Skeletal muscle tissue (tissue), 4 donors: ENCODE data around the gene SDK1. TPM values are rescaled to one million over a fixed set of nuclear protein-coding genes. Genes with fewer than 3 reads are reported as not detected.

Experiments
- H3K27ac ChIP-seq: one replicate; pipeline ENCODE4 v1.7.0; 2013; ENCODE audit warnings: mild to moderate bottlenecking, low read depth, low read length, inconsistent platforms
- H3K27me3 ChIP-seq, 3 donors: one replicate each; pipeline ENCODE4 v1.7.0; 2013; ENCODE audit warnings: low read length in 3 of 3; ENCODE audit not compliant: control insufficient read depth in 3 of 3, insufficient read depth in 3 of 3
- H3K36me3 ChIP-seq, 3 donors: one replicate each; pipeline ENCODE4 v1.7.0; 2013; ENCODE audit warnings: low read length in 3 of 3; ENCODE audit not compliant: control insufficient read depth in 3 of 3, insufficient read depth in 3 of 3
- H3K4me1 ChIP-seq, 3 donors: one replicate each; pipeline ENCODE4 v1.7.0; 2013; ENCODE audit warnings: low read length in 3 of 3, mild to moderate bottlenecking in 3 of 3; ENCODE audit not compliant: control insufficient read depth in 3 of 3, insufficient read depth in 3 of 3
- H3K4me3 ChIP-seq, 3 donors: one replicate each; pipeline ENCODE4 v1.7.0; 2013; ENCODE audit warnings: low read length in 3 of 3
- H3K9ac ChIP-seq, 3 donors: one replicate each; pipeline ENCODE4 v1.7.0; 2013; ENCODE audit warnings: low read length in 3 of 3, mild to moderate bottlenecking in 3 of 3, moderate library complexity in 2 of 3, low read depth in 1 of 3
- H3K9me3 ChIP-seq, 3 donors: one replicate each; pipeline ENCODE4 v1.7.0; 2013; ENCODE audit warnings: low read length in 3 of 3; ENCODE audit not compliant: control insufficient read depth in 3 of 3
- total RNA-seq: library from RNA; depleted of rRNA; stranded (reverse); fragments of >200 nt; gene quantifications from one replicate; pipeline ENCODE4 v1.2.3, GENCODE V29; 2014
- donor health status: Osteomylitis.

Gene SDK1
- total RNA-seq, 1 donor from 2014 or later = 3.7 TPM

DNA sequence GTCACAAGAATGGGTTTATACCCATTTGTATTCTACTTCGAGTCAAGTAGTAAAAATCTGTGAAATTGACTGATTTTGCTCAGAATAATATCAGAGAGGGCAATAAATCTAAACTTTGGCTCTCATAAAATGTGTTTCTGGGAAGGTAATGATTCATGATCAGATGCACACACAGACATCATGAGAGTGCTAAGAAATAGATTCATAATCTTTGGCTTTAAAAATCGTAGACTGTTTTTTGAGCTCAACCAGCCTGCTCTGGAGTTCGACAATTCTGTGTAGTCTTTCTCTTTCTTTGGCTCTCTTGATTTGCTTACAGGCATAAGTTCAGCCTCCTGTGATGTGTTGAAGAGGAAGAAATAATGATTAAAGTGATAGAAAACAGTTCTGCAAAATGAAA, 494.7 kb downstream of the SDK1 start:
- H3K27ac ChIP-seq = no peak overlapping the region
- no peaks in the 10 kb centered on the region for H3K36me3 ChIP-seq
- no peaks in the 10 kb centered on the region for H3K27me3 ChIP-seq
- H3K4me3 ChIP-seq = no peak overlapping the region
- no peaks in the 10 kb centered on the region for H3K9me3 ChIP-seq
- peaks cover 2 to 5% (median 4%) of the 10 kb centered on the region in 3 donors for H3K4me1 ChIP-seq
- H3K9ac ChIP-seq = no peak overlapping the region

- Histone ChIP-seq H3K9me3 (no peaks in the 10 kb centered on the region), H3K9ac (no peak overlapping the region), H3K27me3 (no peaks in the 10 kb centered on the region)
Measured at GRCh38 chr7:3805151-3805550, 504.1 kb downstream of the SDK1 start.

DNA sequence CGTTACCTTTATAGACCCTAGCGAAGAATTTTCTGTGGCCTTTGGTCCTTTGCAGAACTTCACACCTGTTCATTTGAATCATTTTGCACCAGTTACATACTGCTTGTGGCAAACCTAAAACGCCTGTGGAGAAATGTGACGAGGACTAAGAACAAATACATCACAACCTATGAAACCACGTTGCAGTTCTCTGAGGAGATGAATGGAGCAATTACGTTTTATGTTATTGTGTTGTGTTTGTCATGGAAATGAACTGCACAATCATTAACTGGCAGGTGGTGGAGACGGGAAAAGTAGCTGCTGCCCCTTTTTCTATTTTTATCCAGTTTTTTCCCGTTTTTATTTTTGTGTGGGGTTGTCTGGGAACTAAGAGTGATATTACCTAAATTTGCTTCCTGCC, 505.5 kb downstream of the SDK1 start:
- no peaks in the 10 kb centered on the region for H3K36me3 ChIP-seq
- no peaks in the 10 kb centered on the region for H3K27me3 ChIP-seq
- H3K4me1 ChIP-seq = peaks cover 4 to 11% (median 9%) of the 10 kb centered on the region in 3 donors
- no peak overlapping the region for H3K4me3 ChIP-seq
- no peak overlapping the region for H3K27ac ChIP-seq
- H3K9me3 ChIP-seq = no peaks in the 10 kb centered on the region
- H3K9ac ChIP-seq = no peak overlapping the region

More at GRCh38 chr7:3805151-3805550, 504.1 kb downstream of the SDK1 start:
- Histone ChIP-seq H3K36me3 (no peaks in the 10 kb centered on the region), H3K4me3 (no peak overlapping the region), H3K27ac (no peak overlapping the region), H3K4me1 (peaks cover 4 to 11% (median 9%) of the 10 kb centered on the region in 3 donors)

DNA sequence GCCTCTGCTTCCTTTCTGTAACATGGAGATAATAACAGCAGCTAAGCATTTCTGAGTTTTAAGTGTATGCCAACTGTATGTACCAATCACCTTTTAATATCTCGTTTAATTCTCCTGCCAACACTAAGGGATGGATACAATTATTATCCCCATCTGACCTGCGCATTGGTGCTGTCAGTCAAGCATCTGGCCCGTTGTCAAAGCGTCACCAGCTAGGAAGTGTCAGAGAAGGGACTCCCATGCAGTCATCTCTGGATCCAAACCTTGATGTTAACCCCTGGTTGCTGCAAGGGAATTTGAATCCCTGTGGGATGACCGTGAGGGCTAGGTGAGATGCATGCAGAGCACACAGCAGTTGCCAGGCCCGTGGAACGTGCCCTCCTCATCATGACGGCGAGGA, 506.8 kb downstream of the SDK1 start:
- no peaks in the 10 kb centered on the region for H3K9me3 ChIP-seq
- no peaks in the 10 kb centered on the region for H3K36me3 ChIP-seq
- H3K4me1 ChIP-seq = peaks cover 4 to 11% (median 9%) of the 10 kb centered on the region in 3 donors
- no peak overlapping the region for H3K4me3 ChIP-seq
- H3K27me3 ChIP-seq = no peaks in the 10 kb centered on the region
- no peak overlapping the region for H3K27ac ChIP-seq
- H3K9ac ChIP-seq = peak overlapping the region in 1 of 3 donors; percentile 8

DNA sequence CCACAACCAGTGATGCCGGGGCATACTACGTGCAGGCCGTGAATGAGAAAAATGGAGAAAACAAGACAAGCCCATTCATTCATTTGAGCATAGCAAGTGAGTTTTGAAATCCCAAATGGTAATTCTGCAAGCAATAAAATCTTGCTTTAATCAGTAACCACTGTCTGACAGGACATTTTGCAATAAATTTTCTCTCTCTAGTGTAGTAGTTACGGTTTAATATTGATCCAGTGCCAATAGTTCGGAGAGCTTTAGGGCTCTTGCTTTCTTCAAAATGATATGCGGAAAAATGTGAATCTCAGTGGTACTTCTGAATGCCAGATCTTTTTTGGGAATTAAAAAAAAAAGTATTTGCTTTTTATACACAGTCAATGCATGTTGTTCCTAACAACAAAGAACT, 520.4 kb downstream of the SDK1 start:
- Histone ChIP-seq H3K9ac (no peak overlapping the region), H3K4me1 (no peaks in the 10 kb centered on the region)

GRCh38 chr7:3825491-3825890, 524.4 kb downstream of the SDK1 start:
- Histone ChIP-seq H3K36me3 (peaks cover 0 to 2% (median 0%) of the 10 kb centered on the region in 3 donors), H3K27ac (no peak overlapping the region), H3K9me3 (peaks cover 0 to 4% (median 0%) of the 10 kb centered on the region in 3 donors), H3K9ac (no peak overlapping the region), H3K4me3 (no peak overlapping the region), H3K27me3 (no peaks in the 10 kb centered on the region), H3K4me1 (no peaks in the 10 kb centered on the region)

More for the DNA sequence above, 520.4 kb downstream of the SDK1 start:
- no peak overlapping the region for H3K4me3 ChIP-seq
- no peaks in the 10 kb centered on the region for H3K27me3 ChIP-seq
- H3K27ac ChIP-seq = no peak overlapping the region
- no peaks in the 10 kb centered on the region for H3K36me3 ChIP-seq
- H3K9me3 ChIP-seq = peaks cover 0 to 4% (median 0%) of the 10 kb centered on the region in 3 donors

DNA sequence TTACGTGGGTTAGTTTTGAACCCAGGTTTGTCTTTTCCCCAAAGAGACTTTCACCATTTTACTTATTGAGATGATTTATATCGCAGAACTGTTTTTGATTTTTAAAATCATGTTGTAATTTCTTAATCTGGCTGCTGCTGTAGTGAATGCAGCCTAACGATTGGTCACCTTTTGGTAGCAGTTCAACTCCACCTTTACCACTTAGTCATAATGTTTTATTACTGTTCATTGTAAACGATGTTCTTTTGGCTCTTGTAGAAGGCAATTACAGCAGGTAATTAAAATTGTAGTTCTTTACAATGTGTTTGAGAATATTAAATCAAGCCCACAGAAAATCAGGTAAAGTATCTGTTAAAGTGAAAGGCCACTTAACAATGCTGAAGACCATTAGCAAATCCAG, 531.1 kb downstream of the SDK1 start:
- H3K9me3 ChIP-seq = no peaks in the 10 kb centered on the region
- H3K27ac ChIP-seq = no peak overlapping the region
- no peak overlapping the region for H3K4me3 ChIP-seq
- no peaks in the 10 kb centered on the region for H3K27me3 ChIP-seq
- no peaks in the 10 kb centered on the region for H3K4me1 ChIP-seq
- H3K36me3 ChIP-seq = peaks cover 0 to 2% (median 0%) of the 10 kb centered on the region in 3 donors
- H3K9ac ChIP-seq = no peak overlapping the region

- H3K9me3 ChIP-seq = no peaks in the 10 kb centered on the region
- H3K9ac ChIP-seq = no peak overlapping the region
- no peak overlapping the region for H3K27ac ChIP-seq
- no peaks in the 10 kb centered on the region for H3K27me3 ChIP-seq
- no peaks in the 10 kb centered on the region for H3K36me3 ChIP-seq
- no peak overlapping the region for H3K4me3 ChIP-seq
- no peaks in the 10 kb centered on the region for H3K4me1 ChIP-seq
Measured at GRCh38 chr7:3835109-3835508, 534.1 kb downstream of the SDK1 start.

- no peaks in the 10 kb centered on the region for H3K9me3 ChIP-seq
- H3K9ac ChIP-seq = no peak overlapping the region
- H3K4me3 ChIP-seq = no peak overlapping the region
- H3K36me3 ChIP-seq = no peaks in the 10 kb centered on the region
- H3K4me1 ChIP-seq = no peaks in the 10 kb centered on the region
- no peaks in the 10 kb centered on the region for H3K27me3 ChIP-seq
- H3K27ac ChIP-seq = no peak overlapping the region
Measured at GRCh38 chr7:3836855-3837254, 535.8 kb downstream of the SDK1 start.

DNA sequence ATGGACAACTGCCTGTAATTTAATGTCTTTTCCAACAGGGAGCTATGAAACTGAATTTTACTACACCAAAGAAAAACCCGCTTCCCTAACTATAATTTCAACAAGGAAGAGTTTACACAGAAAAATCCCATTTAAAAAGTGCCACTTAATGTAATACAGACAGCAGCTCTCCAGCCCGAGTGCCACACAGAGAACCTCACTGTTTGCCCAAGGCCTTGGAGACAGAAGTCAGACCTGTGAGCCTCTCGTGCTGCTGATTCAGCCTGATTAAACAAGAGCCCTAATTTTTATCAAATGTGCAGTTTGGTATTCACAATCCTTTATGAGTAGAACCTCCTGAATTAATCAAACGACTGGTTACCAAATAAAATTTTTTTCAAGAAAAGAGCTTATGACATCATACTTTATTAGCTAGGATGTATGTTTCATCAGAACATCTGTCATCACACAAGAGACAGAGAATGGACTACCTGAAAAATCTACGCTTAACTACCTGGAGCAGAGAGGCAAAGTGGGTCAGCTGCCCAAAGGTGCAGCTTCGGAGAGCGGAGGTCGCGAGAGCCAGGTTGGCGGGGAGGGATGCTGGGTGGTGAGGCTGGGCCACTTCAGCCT, 543.6 kb downstream of the SDK1 start:
- Histone ChIP-seq H3K4me3 (no peak overlapping the region), H3K9me3 (no peaks in the 10 kb centered on the region), H3K36me3 (no peaks in the 10 kb centered on the region)

More for the DNA sequence above, 543.6 kb downstream of the SDK1 start:
- Histone ChIP-seq H3K27ac (no peak overlapping the region), H3K27me3 (peaks cover 0 to 4% (median 0%) of the 10 kb centered on the region in 3 donors), H3K9ac (no peak overlapping the region), H3K4me1 (no peaks in the 10 kb centered on the region)
